ENCODE measurements around the gene PROKR1. TPM values are rescaled to one million over a fixed set of nuclear protein-coding genes. Genes with fewer than 3 reads are reported as not detected.

The PROKR1 gene
- polyA plus RNA-seq, 1 donor (not counting 4 experiments of a cell fraction or from before 2014, with no cell fraction given) = not detected

- no peak overlapping the region for H3K4me2 ChIP-seq (ENCODE audit: control insufficient read depth, extremely low read depth, insufficient read depth, low read depth, low read length)
- FAIRE-seq = no peak
- dilution Hi-C loops (cut with MboI; ENCODE audit: extremely low pct_ligation_motif_present, low sequenced_read_pairs) = no loop called here
These were observed 37.4 kb upstream of the PROKR1 start for GRCh38 chr2:68605939-68606338.

GRCh38 chr2:68606759-68607158, 36.6 kb upstream of the PROKR1 start:
- dilution Hi-C loops (cut with MboI; ENCODE audit: extremely low pct_ligation_motif_present, low sequenced_read_pairs) = no loop called here
- no peaks in the 10 kb centered on the region for H3K36me3 ChIP-seq (ENCODE audit: control insufficient read depth in 2 of 2, extremely low read depth in 1 of 2, insufficient read depth in 2 of 2, low read length in 2 of 2)
- H3K27ac ChIP-seq (ENCODE audit: control insufficient read depth, insufficient read depth, low read length) = no peak overlapping the region

More at GRCh38 chr2:68605939-68606338, 37.4 kb upstream of the PROKR1 start:
- Histone ChIP-seq H3K27me3 (ENCODE audit: control insufficient read depth, extremely low read depth, insufficient read depth, low read length) (no peaks in the 10 kb centered on the region), H3K4me1 (ENCODE audit: control insufficient read depth, extremely low read depth, insufficient read depth, low read length) (no peaks in the 10 kb centered on the region), H2AFZ (ENCODE audit: control insufficient read depth, low read length) (no peak overlapping the region), H3K4me3 (ENCODE audit: control insufficient read depth in 2 of 3, extremely low read depth in 1 of 3, insufficient read depth in 2 of 3, low read depth in 1 of 3, low read length in 3 of 3) (no peak overlapping the region), H3K27ac (ENCODE audit: control insufficient read depth, insufficient read depth, low read length) (no peak overlapping the region), H3K79me2 (ENCODE audit: control insufficient read depth, insufficient read depth, low read length) (no peaks in the 10 kb centered on the region), H3K9me1 (ENCODE audit: control insufficient read depth, extremely low read depth, insufficient read depth, low read length) (no peaks in the 10 kb centered on the region), H3K9ac (ENCODE audit: control insufficient read depth, extremely low read depth, insufficient read depth, low read length) (no peak overlapping the region), H3K36me3 (ENCODE audit: control insufficient read depth in 2 of 2, extremely low read depth in 1 of 2, insufficient read depth in 2 of 2, low read length in 2 of 2) (no peaks in the 10 kb centered on the region), H3K9me3 (ENCODE audit: control insufficient read depth, low read depth, low read length) (no peaks in the 10 kb centered on the region), H4K20me1 (ENCODE audit: control insufficient read depth, extremely low read depth, insufficient read depth, low read length) (no peaks in the 10 kb centered on the region)
- no peak for DNase-seq (ENCODE audit: low read depth, low spot score)
- TF ChIP-seq EZH2 (IDR thresholded peaks at IDR 0.05; ENCODE audit: low read length) (no peak), CTCF (optimal IDR thresholded peaks at IDR 0.05 in 1 of 3, IDR thresholded peaks at IDR 0.05 in 1 of 3, conservative IDR thresholded peaks at IDR 0.05 in 1 of 3; ENCODE audit: extremely low read depth in 1 of 3, insufficient read depth in 2 of 3, low read length in 3 of 3) (no peak)

More at GRCh38 chr2:68606759-68607158, 36.6 kb upstream of the PROKR1 start:
- no peaks in the 10 kb centered on the region for H3K4me1 ChIP-seq (ENCODE audit: control insufficient read depth, extremely low read depth, insufficient read depth, low read length)
- H3K4me3 ChIP-seq (ENCODE audit: control insufficient read depth in 2 of 3, extremely low read depth in 1 of 3, insufficient read depth in 2 of 3, low read depth in 1 of 3, low read length in 3 of 3) = no peak overlapping the region
- H4K20me1 ChIP-seq (ENCODE audit: control insufficient read depth, extremely low read depth, insufficient read depth, low read length) = no peaks in the 10 kb centered on the region
- no peaks in the 10 kb centered on the region for H3K79me2 ChIP-seq (ENCODE audit: control insufficient read depth, insufficient read depth, low read length)
- FAIRE-seq (no peak), DNase-seq (ENCODE audit: low read depth, low spot score) (no peak)
- no peaks in the 10 kb centered on the region for H3K9me3 ChIP-seq (ENCODE audit: control insufficient read depth, low read depth, low read length)
- no peaks in the 10 kb centered on the region for H3K9me1 ChIP-seq (ENCODE audit: control insufficient read depth, extremely low read depth, insufficient read depth, low read length)
- no peak overlapping the region for H3K4me2 ChIP-seq (ENCODE audit: control insufficient read depth, extremely low read depth, insufficient read depth, low read depth, low read length)
- no peak overlapping the region for H3K9ac ChIP-seq (ENCODE audit: control insufficient read depth, extremely low read depth, insufficient read depth, low read length)
- TF ChIP-seq EZH2 (IDR thresholded peaks at IDR 0.05; ENCODE audit: low read length) (no peak), CTCF (optimal IDR thresholded peaks at IDR 0.05 in 1 of 3, IDR thresholded peaks at IDR 0.05 in 1 of 3, conservative IDR thresholded peaks at IDR 0.05 in 1 of 3; ENCODE audit: extremely low read depth in 1 of 3, insufficient read depth in 2 of 3, low read length in 3 of 3) (no peak)
- no peaks in the 10 kb centered on the region for H3K27me3 ChIP-seq (ENCODE audit: control insufficient read depth, extremely low read depth, insufficient read depth, low read length)
- H2AFZ ChIP-seq (ENCODE audit: control insufficient read depth, low read length) = no peak overlapping the region
